ACC112 (cell line): ENCODE measurements around the gene SLC2A6.

Experiments used
- H2AFZ ChIP-seq: fragments of 200-600 bp; sonication (generic); one replicate; pipeline ENCODE4 v1.6.0; 2017; ENCODE audit warnings: antibody characterized with exemption, low read length; ENCODE audit not compliant: unreplicated experiment
- H3K27ac ChIP-seq: fragments of 200-600 bp; sonication (generic); 2 replicates; pipeline ENCODE4 v1.5.1; 2014; ENCODE audit warnings: low read depth, mild to moderate bottlenecking, antibody characterized with exemption, low read length, moderate library complexity
- H3K27me3 ChIP-seq: fragments of 200-600 bp; sonication (generic); 2 replicates; pipeline ENCODE4 v1.6.1; 2014; ENCODE audit warnings: mild to moderate bottlenecking, antibody characterized with exemption, low read length, moderate library complexity, mixed read lengths; ENCODE audit not compliant: insufficient read depth
- H3K36me3 ChIP-seq: fragments of 200-600 bp; sonication (generic); 2 replicates; pipeline ENCODE4 v1.6.1; 2016; ENCODE audit warnings: mild to moderate bottlenecking, antibody characterized with exemption, low read length, moderate library complexity, mixed read lengths; ENCODE audit not compliant: insufficient read depth
- H3K4me1 ChIP-seq: fragments of 200-600 bp; sonication (generic); one replicate; pipeline ENCODE4 v1.6.1; 2016; ENCODE audit warnings: low read length, mixed read lengths; ENCODE audit not compliant: insufficient read depth, unreplicated experiment, control insufficient read depth
- H3K4me3 ChIP-seq: fragments of 200-600 bp; sonication (generic); 2 replicates; pipeline ENCODE4 v1.5.1; 2014; ENCODE audit warnings: mild to moderate bottlenecking, low read depth, low read length
- H3K79me2 ChIP-seq: fragments of 200-600 bp; sonication (generic); one replicate; pipeline ENCODE4 v1.6.0; 2016; ENCODE audit warnings: low read length; ENCODE audit not compliant: control insufficient read depth, unreplicated experiment, insufficient read depth

Gene SLC2A6

GRCh38 chr9:133443982-133444381 lies 34.9 kb downstream of the SLC2A6 start:
- no peaks in the 10 kb centered on the region for H3K27me3 ChIP-seq
- H3K4me1 ChIP-seq = no peaks in the 10 kb centered on the region
- H3K4me3 ChIP-seq = no peak overlapping the region

GRCh38 chr9:133443248-133443647 lies 35.7 kb downstream of the SLC2A6 start:
- no peaks in the 10 kb centered on the region for H3K36me3 ChIP-seq
- H3K27me3 ChIP-seq = no peaks in the 10 kb centered on the region
- no peak overlapping the region for H3K4me3 ChIP-seq
- H3K79me2 ChIP-seq = no peaks in the 10 kb centered on the region
- no peak overlapping the region for H2AFZ ChIP-seq
- no peaks in the 10 kb centered on the region for H3K4me1 ChIP-seq
- H3K27ac ChIP-seq = no peak overlapping the region

More at GRCh38 chr9:133443982-133444381, 34.9 kb downstream of the SLC2A6 start:
- H3K27ac ChIP-seq = no peak overlapping the region
- H3K36me3 ChIP-seq = no peaks in the 10 kb centered on the region
- no peak overlapping the region for H2AFZ ChIP-seq
- H3K79me2 ChIP-seq = no peaks in the 10 kb centered on the region

GRCh38 chr9:133441571-133441970 lies 37.3 kb downstream of the SLC2A6 start:
- Histone ChIP-seq H3K4me3 (no peak overlapping the region), H3K36me3 (no peaks in the 10 kb centered on the region), H3K79me2 (no peaks in the 10 kb centered on the region), H3K27ac (no peak overlapping the region), H2AFZ (no peak overlapping the region), H3K27me3 (no peaks in the 10 kb centered on the region), H3K4me1 (no peaks in the 10 kb centered on the region)

GRCh38 chr9:133440874-133441273 lies 38.0 kb downstream of the SLC2A6 start:
- Histone ChIP-seq H3K27me3 (no peaks in the 10 kb centered on the region), H3K36me3 (no peaks in the 10 kb centered on the region), H3K4me3 (no peak overlapping the region), H3K27ac (no peak overlapping the region), H3K79me2 (no peaks in the 10 kb centered on the region), H2AFZ (no peak overlapping the region), H3K4me1 (no peaks in the 10 kb centered on the region)

GRCh38 chr9:133439337-133439736 lies 39.6 kb downstream of the SLC2A6 start:
- no peaks in the 10 kb centered on the region for H3K4me1 ChIP-seq
- no peaks in the 10 kb centered on the region for H3K36me3 ChIP-seq
- H3K4me3 ChIP-seq = no peak overlapping the region
- no peaks in the 10 kb centered on the region for H3K27me3 ChIP-seq
- H3K79me2 ChIP-seq = no peaks in the 10 kb centered on the region
- H2AFZ ChIP-seq = no peak overlapping the region
- H3K27ac ChIP-seq = no peak overlapping the region

- no peaks in the 10 kb centered on the region for H3K27me3 ChIP-seq
- H3K27ac ChIP-seq = no peak overlapping the region
- H3K4me3 ChIP-seq = no peak overlapping the region
- H2AFZ ChIP-seq = no peak overlapping the region
- H3K36me3 ChIP-seq = no peaks in the 10 kb centered on the region
- H3K4me1 ChIP-seq = no peaks in the 10 kb centered on the region
- no peaks in the 10 kb centered on the region for H3K79me2 ChIP-seq
Observed at GRCh38 chr9:133437753-133438531, 41.0 kb downstream of the SLC2A6 start.

GRCh38 chr9:133436681-133437080 lies 42.2 kb downstream of the SLC2A6 start:
- Histone ChIP-seq H3K4me3 (no peak overlapping the region), H3K27me3 (no peaks in the 10 kb centered on the region), H3K27ac (no peak overlapping the region)

GRCh38 chr9:133433351-133433843 lies 45.5 kb downstream of the SLC2A6 start:
- H2AFZ ChIP-seq = no peak overlapping the region
- H3K79me2 ChIP-seq = no peaks in the 10 kb centered on the region
- H3K4me1 ChIP-seq = no peaks in the 10 kb centered on the region
- H3K27ac ChIP-seq = no peak overlapping the region
- no peaks in the 10 kb centered on the region for H3K36me3 ChIP-seq
- H3K4me3 ChIP-seq = no peak overlapping the region
- H3K27me3 ChIP-seq = no peaks in the 10 kb centered on the region

More at GRCh38 chr9:133436681-133437080, 42.2 kb downstream of the SLC2A6 start:
- Histone ChIP-seq H3K79me2 (no peaks in the 10 kb centered on the region), H3K4me1 (no peaks in the 10 kb centered on the region), H2AFZ (no peak overlapping the region), H3K36me3 (no peaks in the 10 kb centered on the region)

- no peaks in the 10 kb centered on the region for H3K4me1 ChIP-seq
- H3K27ac ChIP-seq = no peak overlapping the region
- H3K79me2 ChIP-seq = no peaks in the 10 kb centered on the region
- no peak overlapping the region for H3K4me3 ChIP-seq
- H3K36me3 ChIP-seq = no peaks in the 10 kb centered on the region
- 0 out of 2 replicates have a peak, but pooled peaks cover 3% of the 10 kb centered on the region for H3K27me3 ChIP-seq
- no peak overlapping the region for H2AFZ ChIP-seq
Observed at GRCh38 chr9:133430244-133430643, 48.7 kb downstream of the SLC2A6 start.

- Histone ChIP-seq H3K79me2 (no peaks in the 10 kb centered on the region), H2AFZ (no peak overlapping the region), H3K27me3 (0 out of 2 replicates have a peak, but pooled peaks cover 3% of the 10 kb centered on the region), H3K4me3 (no peak overlapping the region), H3K36me3 (no peaks in the 10 kb centered on the region), H3K4me1 (no peaks in the 10 kb centered on the region), H3K27ac (no peak overlapping the region)
Observed at GRCh38 chr9:133429641-133430161, 49.2 kb downstream of the SLC2A6 start.

GRCh38 chr9:133429214-133429613 lies 49.7 kb downstream of the SLC2A6 start:
- no peak overlapping the region for H2AFZ ChIP-seq
- H3K79me2 ChIP-seq = no peaks in the 10 kb centered on the region
- 0 out of 2 replicates have a peak, but pooled peaks cover 3% of the 10 kb centered on the region for H3K27me3 ChIP-seq
- H3K4me3 ChIP-seq = no peak overlapping the region
- no peak overlapping the region for H3K27ac ChIP-seq
- no peaks in the 10 kb centered on the region for H3K36me3 ChIP-seq
- H3K4me1 ChIP-seq = no peaks in the 10 kb centered on the region
